ENCODE measurements around the gene CCNK.

Gene CCNK

GRCh38 chr14:99535448-99535847 lies 54.2 kb downstream of the CCNK start:
- DNase-seq (ENCODE audit: low read depth, low spot score) = no peak

GRCh38 chr14:99535908-99536778 lies 54.9 kb downstream of the CCNK start:
- no peak for DNase-seq (ENCODE audit: low read depth, low spot score)

GRCh38 chr14:99537399-99537798 lies 56.2 kb downstream of the CCNK start:
- DNase-seq (ENCODE audit: low read depth, low spot score) = no peak

GRCh38 chr14:99538275-99538674 lies 57.1 kb downstream of the CCNK start:
- DNase-seq (ENCODE audit: low read depth, low spot score) = no peak

GRCh38 chr14:99538733-99539132 lies 57.5 kb downstream of the CCNK start:
- DNase-seq (ENCODE audit: low read depth, low spot score) = no peak

GRCh38 chr14:99539491-99539890 lies 58.3 kb downstream of the CCNK start:
- DNase-seq (ENCODE audit: low read depth, low spot score) = no peak

GRCh38 chr14:99540196-99541032 lies 59.2 kb downstream of the CCNK start:
- no peak for DNase-seq (ENCODE audit: low read depth, low spot score)

GRCh38 chr14:99541211-99541610 lies 60.0 kb downstream of the CCNK start:
- DNase-seq (ENCODE audit: low read depth, low spot score) = no peak

GRCh38 chr14:99541677-99542470 lies 60.7 kb downstream of the CCNK start:
- no peak for DNase-seq (ENCODE audit: low read depth, low spot score)

- no peak for DNase-seq (ENCODE audit: low read depth, low spot score)
Observed at GRCh38 chr14:99542566-99542965, 61.4 kb downstream of the CCNK start.

- no peak for DNase-seq (ENCODE audit: low read depth, low spot score)
Observed at GRCh38 chr14:99543370-99543769, 62.2 kb downstream of the CCNK start.

- DNase-seq (ENCODE audit: low read depth, low spot score) = no peak
Observed at GRCh38 chr14:99543985-99544384, 62.8 kb downstream of the CCNK start.

GRCh38 chr14:99544991-99545390 lies 63.8 kb downstream of the CCNK start:
- no peak for DNase-seq (ENCODE audit: low read depth, low spot score)

GRCh38 chr14:99545586-99545985 lies 64.4 kb downstream of the CCNK start:
- no peak for DNase-seq (ENCODE audit: low read depth, low spot score)

GRCh38 chr14:99546234-99546879 lies 65.1 kb downstream of the CCNK start:
- no peak for DNase-seq (ENCODE audit: low read depth, low spot score)

GRCh38 chr14:99548255-99548654 lies 67.0 kb downstream of the CCNK start:
- no peak for DNase-seq (ENCODE audit: low read depth, low spot score)

- no peak for DNase-seq (ENCODE audit: low read depth, low spot score)
Observed at GRCh38 chr14:99548871-99549515, 67.8 kb downstream of the CCNK start.

GRCh38 chr14:99549684-99550083 lies 68.5 kb downstream of the CCNK start:
- no peak for DNase-seq (ENCODE audit: low read depth, low spot score)

GRCh38 chr14:99550387-99550992 lies 69.3 kb downstream of the CCNK start:
- no peak for DNase-seq (ENCODE audit: low read depth, low spot score)
